Measurements from ENCODE around the gene WASHC1.
"Not testable (repeated sequence)": the region's sequence is repeated elsewhere in the genome, so short reads cannot be mapped to it uniquely, and the experiment has no call there.

DNA sequence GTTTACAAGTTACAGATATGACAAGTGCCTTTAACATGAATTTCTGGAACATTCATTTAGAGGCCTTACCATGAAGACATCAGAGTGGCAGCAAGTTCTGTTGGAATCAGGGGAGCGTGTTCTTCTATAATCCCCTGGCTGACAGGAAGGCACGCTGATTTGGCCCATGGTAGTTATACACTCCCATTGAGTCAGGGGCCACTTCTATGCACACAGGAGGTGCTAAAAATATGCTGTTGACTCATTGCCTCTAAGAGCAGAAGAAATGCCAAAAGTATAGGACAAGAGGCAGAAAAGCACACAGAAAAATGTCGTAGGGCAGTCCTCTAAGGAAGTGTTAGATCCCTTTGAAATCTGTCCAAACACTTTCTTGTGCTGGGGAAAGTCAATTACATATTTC lies 49.1 kb upstream of the WASHC1 start:
- not testable (repeated sequence) for TF ChIP-seq CTCF, POLR2A (IDR thresholded peaks at IDR 0.05)

All from heart left ventricle (tissue), 13 donors.